ENCODE results near the gene TOP1. TPM values are rescaled to one million over a fixed set of nuclear protein-coding genes. Genes with fewer than 3 reads are reported as not detected.

The TOP1 gene
- total RNA-seq, 1 donor from 2014 or later = 38.1 TPM

GRCh38 chr20:41032271-41032670 lies 3.6 kb downstream of the TOP1 start:
- Histone ChIP-seq H3K9me3 (no peaks in the 10 kb centered on the region), H3K27ac (no peak overlapping the region), H3K4me1 (peaks cover 74% of the 10 kb centered on the region), H3K4me3 (no peak overlapping the region), H3K27me3 (no peaks in the 10 kb centered on the region), H3K36me3 (no peaks in the 10 kb centered on the region)
- no peak for TF ChIP-seq POLR2AphosphoS5 (IDR thresholded peaks at IDR 0.05; ENCODE audit: insufficient read depth in 1 of 2, low read depth in 1 of 2)
- TF ChIP-seq, protein P1, sequence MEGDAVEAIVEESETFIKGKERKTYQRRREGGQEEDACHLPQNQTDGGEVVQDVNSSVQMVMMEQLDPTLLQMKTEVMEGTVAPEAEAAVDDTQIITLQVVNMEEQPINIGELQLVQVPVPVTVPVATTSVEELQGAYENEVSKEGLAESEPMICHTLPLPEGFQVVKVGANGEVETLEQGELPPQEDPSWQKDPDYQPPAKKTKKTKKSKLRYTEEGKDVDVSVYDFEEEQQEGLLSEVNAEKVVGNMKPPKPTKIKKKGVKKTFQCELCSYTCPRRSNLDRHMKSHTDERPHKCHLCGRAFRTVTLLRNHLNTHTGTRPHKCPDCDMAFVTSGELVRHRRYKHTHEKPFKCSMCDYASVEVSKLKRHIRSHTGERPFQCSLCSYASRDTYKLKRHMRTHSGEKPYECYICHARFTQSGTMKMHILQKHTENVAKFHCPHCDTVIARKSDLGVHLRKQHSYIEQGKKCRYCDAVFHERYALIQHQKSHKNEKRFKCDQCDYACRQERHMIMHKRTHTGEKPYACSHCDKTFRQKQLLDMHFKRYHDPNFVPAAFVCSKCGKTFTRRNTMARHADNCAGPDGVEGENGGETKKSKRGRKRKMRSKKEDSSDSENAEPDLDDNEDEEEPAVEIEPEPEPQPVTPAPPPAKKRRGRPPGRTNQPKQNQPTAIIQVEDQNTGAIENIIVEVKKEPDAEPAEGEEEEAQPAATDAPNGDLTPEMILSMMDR (IDR thresholded peaks at IDR 0.05) = no peak
- no peak for TF ChIP-seq POLR2A (IDR thresholded peaks at IDR 0.05)
- intact Hi-C loops (cut with DNase I) = no loop called here
- DNase-seq (ENCODE audit: extremely low spot score in 2 of 2) = no peak

- no peak overlapping the region for H3K27ac ChIP-seq
- intact Hi-C loops (cut with DNase I) = no loop called here
- peaks cover 74% of the 10 kb centered on the region for H3K4me1 ChIP-seq
- H3K27me3 ChIP-seq = no peaks in the 10 kb centered on the region
- no peak overlapping the region for H3K4me3 ChIP-seq
- H3K9me3 ChIP-seq = no peaks in the 10 kb centered on the region
- H3K36me3 ChIP-seq = no peaks in the 10 kb centered on the region
- no peak for TF ChIP-seq POLR2A (IDR thresholded peaks at IDR 0.05)
- no peak for TF ChIP-seq POLR2AphosphoS5 (IDR thresholded peaks at IDR 0.05; ENCODE audit: insufficient read depth in 1 of 2, low read depth in 1 of 2)
- TF ChIP-seq, protein P1 (IDR thresholded peaks at IDR 0.05) = no peak
- DNase-seq (ENCODE audit: extremely low spot score in 2 of 2) = no peak
Measured at GRCh38 chr20:41034239-41034638, 5.6 kb downstream of the TOP1 start.

- no peak for DNase-seq (ENCODE audit: extremely low spot score in 2 of 2)
- TF ChIP-seq POLR2A (IDR thresholded peaks at IDR 0.05) = no peak
- TF ChIP-seq, protein P1 (IDR thresholded peaks at IDR 0.05) = no peak
- no peak for TF ChIP-seq POLR2AphosphoS5 (IDR thresholded peaks at IDR 0.05; ENCODE audit: insufficient read depth in 1 of 2, low read depth in 1 of 2)
- intact Hi-C loops (cut with DNase I) = no loop called here
- Histone ChIP-seq H3K4me1 (peaks cover 70% of the 10 kb centered on the region), H3K4me3 (no peak overlapping the region), H3K27ac (no peak overlapping the region), H3K36me3 (no peaks in the 10 kb centered on the region), H3K9me3 (no peaks in the 10 kb centered on the region), H3K27me3 (no peaks in the 10 kb centered on the region)
Measured at GRCh38 chr20:41035207-41035606, 6.6 kb downstream of the TOP1 start.

- H3K9me3 ChIP-seq = no peaks in the 10 kb centered on the region
- H3K27me3 ChIP-seq = no peaks in the 10 kb centered on the region
- no peak overlapping the region for H3K4me3 ChIP-seq
- intact Hi-C loops (cut with DNase I) = no loop called here
- peaks cover 67% of the 10 kb centered on the region for H3K4me1 ChIP-seq
- no peak for DNase-seq (ENCODE audit: extremely low spot score in 2 of 2)
- H3K27ac ChIP-seq = no peak overlapping the region
- TF ChIP-seq, protein P1 (IDR thresholded peaks at IDR 0.05) = no peak
- TF ChIP-seq POLR2A (IDR thresholded peaks at IDR 0.05) (no peak), POLR2AphosphoS5 (IDR thresholded peaks at IDR 0.05; ENCODE audit: insufficient read depth in 1 of 2, low read depth in 1 of 2) (no peak)
- H3K36me3 ChIP-seq = no peaks in the 10 kb centered on the region
Measured at GRCh38 chr20:41037179-41037578, 8.6 kb downstream of the TOP1 start.

- no peaks in the 10 kb centered on the region for H3K36me3 ChIP-seq
- peaks cover 67% of the 10 kb centered on the region for H3K4me1 ChIP-seq
- no peak for DNase-seq (ENCODE audit: extremely low spot score in 2 of 2)
- no peak overlapping the region for H3K27ac ChIP-seq
- H3K9me3 ChIP-seq = no peaks in the 10 kb centered on the region
- TF ChIP-seq, protein P1 (IDR thresholded peaks at IDR 0.05) = no peak
- TF ChIP-seq POLR2AphosphoS5 (IDR thresholded peaks at IDR 0.05; ENCODE audit: insufficient read depth in 1 of 2, low read depth in 1 of 2) (no peak), POLR2A (IDR thresholded peaks at IDR 0.05) (no peak)
- intact Hi-C loops (cut with DNase I) = no loop called here
- H3K4me3 ChIP-seq = no peak overlapping the region
- no peaks in the 10 kb centered on the region for H3K27me3 ChIP-seq
Measured at GRCh38 chr20:41038149-41038877, 9.7 kb downstream of the TOP1 start.

Data from vagina (tissue), 2 donors.